ENCODE results near the gene IL10RB.

- TF ChIP-seq CTCF (IDR thresholded peaks at IDR 0.05; ENCODE audit: insufficient read depth, low read length) (no peak), POLR2AphosphoS5 (IDR thresholded peaks at IDR 0.05; ENCODE audit: low read depth) (no peak), REST (IDR thresholded peaks at IDR 0.05; ENCODE audit: insufficient replicate concordance, low read depth) (no peak)
Observed at GRCh38 chr21:33257094-33257803, 8.9 kb upstream of the IL10RB start.

All from HL-60 (cell line).